Activated CD4-positive, alpha-beta T cell treated with anti-CD3 and anti-CD28 coated beads, Interleukin-2, amount 50 U/mL, for 24 hours (primary cell): ENCODE results near the gene EDNRB.

Source experiments
- DNase-seq, 2 donors: peaks; one replicate each; pipeline ENCODE4 v3.0.0-alpha.2; 2020; ENCODE audit warnings: low read depth in 1 of 2, low spot score in 1 of 2

Gene EDNRB

DNA sequence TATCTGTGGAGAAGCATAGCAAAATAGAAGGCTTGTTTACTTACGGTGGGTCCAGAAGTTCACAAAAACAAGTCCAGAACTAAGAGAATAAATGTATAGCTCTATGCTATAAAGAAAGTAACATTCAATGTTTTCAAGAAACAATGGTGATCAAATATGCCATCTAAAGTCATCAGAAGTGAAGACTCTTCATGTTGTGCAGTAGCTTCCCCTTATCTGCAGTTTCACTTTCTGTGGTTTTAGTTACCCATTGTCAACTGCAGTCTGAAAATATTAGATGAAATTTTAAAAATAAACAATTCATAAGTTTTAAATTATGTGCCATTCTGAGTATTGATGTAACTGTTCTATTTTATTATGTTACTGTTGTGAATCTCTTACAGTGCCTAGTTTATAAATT lies 72.5 kb downstream of the EDNRB start:
- DNase-seq = no peak
